Keratinocyte (primary cell): ENCODE data around the gene KDM1B. TPM values are rescaled to one million over a fixed set of nuclear protein-coding genes. Genes with fewer than 3 reads are reported as not detected.

Experiments
- DNase-seq: peaks from one replicate; pipeline ENCODE4 v3.0.0-alpha.2; 2011; ENCODE audit warnings: low read depth, missing footprints, low spot score
- FAIRE-seq: peaks from 2 replicates; lab custom pipeline; 2011; peaks lifted over from hg19 to GRCh38; lab: Jason Lieb, UNC
- H2AFZ ChIP-seq: 2 replicates; pipeline ENCODE4 v1.6.0; 2012; ENCODE audit warnings: low read length, control low read depth, inconsistent platforms; ENCODE audit not compliant: control insufficient read depth
- H3K27ac ChIP-seq: 2 replicates; pipeline ENCODE4 v1.5.1; 2011; ENCODE audit warnings: low read length; ENCODE audit not compliant: control insufficient read depth, insufficient read depth
- H3K27me3 ChIP-seq: 3 replicates; pipeline ENCODE4 v1.6.0; 2011; ENCODE audit warnings: low read length; ENCODE audit not compliant: control insufficient read depth, insufficient read depth; ENCODE audit errors: extremely low read depth
- H3K36me3 ChIP-seq, 2 experiments: 2 replicates in 1 of 2; 3 replicates in 1 of 2; pipeline ENCODE4 v1.5.1; 2011; ENCODE audit warnings: low read length in 2 of 2, mild to moderate bottlenecking in 1 of 2; ENCODE audit not compliant: control insufficient read depth in 2 of 2, insufficient read depth in 2 of 2; ENCODE audit errors: extremely low read depth in 1 of 2
- H3K4me1 ChIP-seq: 3 replicates; pipeline ENCODE4 v1.5.1; 2011; ENCODE audit warnings: low read length; ENCODE audit not compliant: control insufficient read depth, insufficient read depth; ENCODE audit errors: extremely low read depth
- H3K4me2 ChIP-seq: 3 replicates; pipeline ENCODE4 v1.6.0; 2011; ENCODE audit warnings: low read depth, low read length; ENCODE audit not compliant: control insufficient read depth, insufficient read depth; ENCODE audit errors: extremely low read depth
- H3K4me3 ChIP-seq, 3 experiments: fragments of 200-600 bp in 1 of 3; sonication (generic) in 1 of 3; 2 replicates in 2 of 3; 3 replicates in 1 of 3; pipeline ENCODE4 v1.5.1; 2011 to 2016; ENCODE audit warnings: low read length in 3 of 3, mild to moderate bottlenecking in 3 of 3, control low read depth in 2 of 3, inconsistent platforms in 1 of 3, low read depth in 1 of 3, mixed read lengths in 1 of 3, mixed run types in 1 of 3, moderate library complexity in 1 of 3; ENCODE audit not compliant: control insufficient read depth in 2 of 3, insufficient read depth in 2 of 3; ENCODE audit errors: extremely low read depth in 1 of 3
- H3K79me2 ChIP-seq: 2 replicates; pipeline ENCODE4 v1.6.0; 2012; ENCODE audit warnings: low read length; ENCODE audit not compliant: control insufficient read depth, insufficient read depth
- H3K9ac ChIP-seq: 3 replicates; pipeline ENCODE4 v1.6.0; 2011; ENCODE audit warnings: low read length; ENCODE audit not compliant: control insufficient read depth, insufficient read depth; ENCODE audit errors: extremely low read depth
- H3K9me1 ChIP-seq: 3 replicates; pipeline ENCODE4 v1.6.0; 2011; ENCODE audit warnings: low read length; ENCODE audit not compliant: control insufficient read depth, insufficient read depth; ENCODE audit errors: extremely low read depth
- H3K9me3 ChIP-seq: 2 replicates; pipeline ENCODE4 v1.5.1; 2012; ENCODE audit warnings: low read depth, low read length; ENCODE audit not compliant: control insufficient read depth
- H4K20me1 ChIP-seq: 3 replicates; pipeline ENCODE4 v1.6.0; 2011; ENCODE audit warnings: low read length; ENCODE audit not compliant: control insufficient read depth, insufficient read depth; ENCODE audit errors: extremely low read depth
- CTCF ChIP-seq, 3 experiments: IDR thresholded peaks in 1 of 3; conservative IDR thresholded peaks in 1 of 3; optimal IDR thresholded peaks in 1 of 3; 2 replicates in 2 of 3; 3 replicates in 1 of 3; pipeline versions ENCODE3 to v1.5.1; 2011; ENCODE audit warnings: low read length in 3 of 3, mild to moderate bottlenecking in 3 of 3, moderate library complexity in 2 of 3, control low read depth in 1 of 3, inconsistent platforms in 1 of 3; ENCODE audit not compliant: insufficient read depth in 2 of 3; ENCODE audit errors: extremely low read depth in 1 of 3
- EZH2 ChIP-seq: IDR thresholded peaks from one replicate; pipeline ENCODE4 v1.6.1; 2012; ENCODE audit warnings: inconsistent platforms, mild to moderate bottlenecking, low read length, moderate library complexity
- dilution Hi-C: fragments of 300-500 bp; cut with MboI; formaldehyde crosslinking; loops from one replicate; pipeline ENCODE4 v1.7.0; 2020; ENCODE audit warnings: low sequenced_read_pairs; ENCODE audit not compliant: extremely low pct_ligation_motif_present
- polyA plus RNA-seq, 5 experiments: library from polyadenylated mRNA; depleted of rRNA in 3 of 5; stranded (reverse) in 3 of 5; stranded (forward) in 1 of 5; unstranded in 1 of 5; fragments of >200 nt; gene quantifications; 1 replicate in 1 of 5; 2 replicates in 3 of 5; 3 replicates in 1 of 5; pipeline versions ENCODE4 v1.2.1 to v1.2.3, GENCODE V29; 2011 to 2012; ENCODE audit warnings: missing spikeins in 2 of 5, low read depth in 1 of 5, low replicate concordance in 1 of 5

The KDM1B gene
- polyA plus RNA-seq, 1 donor (not counting 4 experiments of a cell fraction or from before 2014, with no cell fraction given): 32.7 TPM

GRCh38 chr6:18248698-18249097 is 93.5 kb downstream of the KDM1B start:
- TF ChIP-seq CTCF (optimal IDR thresholded peaks at IDR 0.05 in 1 of 3, IDR thresholded peaks at IDR 0.05 in 1 of 3, conservative IDR thresholded peaks at IDR 0.05 in 1 of 3; ENCODE audit: extremely low read depth in 1 of 3, insufficient read depth in 2 of 3, low read length in 3 of 3) (no peak), EZH2 (no peak)
- FAIRE-seq (no peak), DNase-seq (no peak)
- peaks cover 31% of the 10 kb centered on the region for H3K79me2 ChIP-seq
- peaks cover 4 to 16% of the 10 kb centered on the region in 2 experiments for H3K36me3 ChIP-seq
- H3K4me1 ChIP-seq: peaks cover 10% of the 10 kb centered on the region
- no peak overlapping the region for H2AFZ ChIP-seq
- no peak overlapping the region for H3K4me3 ChIP-seq
- H4K20me1 ChIP-seq: no peaks in the 10 kb centered on the region
- no peaks in the 10 kb centered on the region for H3K27me3 ChIP-seq
- H3K9ac ChIP-seq: no peak overlapping the region
- no peak overlapping the region for H3K27ac ChIP-seq
- dilution Hi-C loops: no loop called here
- H3K9me1 ChIP-seq: no peaks in the 10 kb centered on the region
- H3K4me2 ChIP-seq: no peak overlapping the region
- H3K9me3 ChIP-seq: no peaks in the 10 kb centered on the region

DNA sequence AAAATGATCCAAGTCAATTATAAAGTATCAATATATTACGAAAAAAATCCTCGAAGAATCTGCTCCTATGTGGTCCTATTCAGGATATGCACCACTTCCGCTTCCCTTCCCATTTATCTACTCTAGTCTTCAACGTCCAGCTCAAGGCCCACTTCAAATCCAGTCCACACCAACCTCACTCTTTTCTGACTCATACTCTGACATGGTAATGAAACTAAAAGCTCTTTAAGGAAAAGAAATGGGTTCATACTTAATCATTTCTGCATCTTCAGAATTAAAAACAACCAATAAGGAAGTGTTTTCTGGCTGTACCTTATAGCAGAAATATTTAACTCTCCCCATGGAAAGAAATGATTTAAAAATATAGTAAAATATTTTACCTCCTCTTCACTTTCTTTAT is 94.0 kb downstream of the KDM1B start:
- no peak overlapping the region for H3K4me2 ChIP-seq
- H3K9me1 ChIP-seq: no peaks in the 10 kb centered on the region
- no peaks in the 10 kb centered on the region for H3K27me3 ChIP-seq
- no peaks in the 10 kb centered on the region for H4K20me1 ChIP-seq
- peaks cover 10% of the 10 kb centered on the region for H3K4me1 ChIP-seq
- dilution Hi-C loops: no loop called here
- no peak overlapping the region for H3K9ac ChIP-seq
- H3K4me3 ChIP-seq: no peak overlapping the region
- peaks cover 37% of the 10 kb centered on the region for H3K79me2 ChIP-seq
- no peak overlapping the region for H2AFZ ChIP-seq
- no peak for DNase-seq
- TF ChIP-seq EZH2: no peak
- TF ChIP-seq CTCF (optimal IDR thresholded peaks at IDR 0.05 in 1 of 3, IDR thresholded peaks at IDR 0.05 in 1 of 3, conservative IDR thresholded peaks at IDR 0.05 in 1 of 3; ENCODE audit: extremely low read depth in 1 of 3, insufficient read depth in 2 of 3, low read length in 3 of 3): no peak
- no peak overlapping the region for H3K27ac ChIP-seq
- FAIRE-seq: peak; percentile 9
- H3K9me3 ChIP-seq: no peaks in the 10 kb centered on the region
- H3K36me3 ChIP-seq: peaks cover 4 to 17% of the 10 kb centered on the region in 2 experiments
